Bronchial epithelial cell (primary cell): ENCODE results near the gene FANCC. TPM values are rescaled to one million over a fixed set of nuclear protein-coding genes. Genes with fewer than 3 reads are reported as not detected.

ENCODE experiments used
- DNase-seq: peaks from one replicate; pipeline ENCODE4 v3.0.0-alpha.2; 2010; ENCODE audit warnings: low read depth
- FAIRE-seq: peaks from 2 replicates; lab custom pipeline; 2011; peaks lifted over from hg19 to GRCh38; lab: Jason Lieb, UNC
- H3K27me3 ChIP-seq: 2 replicates; pipeline ENCODE4 v1.5.1; 2011; ENCODE audit warnings: low read length; ENCODE audit not compliant: control insufficient read depth, insufficient read depth
- H3K36me3 ChIP-seq: 2 replicates; pipeline ENCODE4 v1.5.1; 2011; ENCODE audit warnings: low read length; ENCODE audit not compliant: control insufficient read depth, insufficient read depth
- H3K4me3 ChIP-seq: 2 replicates; pipeline ENCODE4 v1.5.1; 2011; ENCODE audit warnings: mild to moderate bottlenecking, low read depth, low read length, control low read depth
- total RNA-seq: library from RNA; depleted of rRNA; stranded (reverse); fragments of >200 nt; gene quantifications from 2 replicates; pipeline ENCODE4 v1.2.1, GENCODE V29; 2014
- TF ChIP-seq, protein P1 (sequence below): IDR thresholded peaks from 2 replicates; pipeline ENCODE4 v1.5.1; 2011; ENCODE audit warnings: mild to moderate bottlenecking, moderate library complexity, low read length, control low read depth, inconsistent platforms; ENCODE audit not compliant: insufficient read depth, severe bottlenecking

Gene FANCC
- total RNA-seq, 1 donor from 2014 or later, result 3.4 TPM

DNA sequence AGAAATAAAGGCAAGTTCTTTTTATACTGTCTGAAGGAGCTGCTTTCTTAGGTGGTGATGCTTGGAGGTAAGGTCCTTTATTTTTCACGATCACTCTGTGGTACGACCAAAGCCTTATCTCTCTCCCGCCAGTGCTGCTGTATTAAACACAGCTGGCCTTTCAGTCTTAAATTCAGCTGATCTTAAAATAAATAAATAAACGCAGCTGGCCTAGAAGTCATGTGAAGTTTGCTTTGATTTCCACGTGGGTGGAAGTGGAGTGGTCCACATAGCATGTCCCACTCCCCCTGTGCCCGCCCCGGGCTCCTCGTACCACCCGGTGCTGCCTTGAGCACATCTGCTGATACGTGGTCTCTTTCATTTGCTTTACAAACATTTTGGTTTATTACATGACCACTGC is 260.4 kb downstream of the FANCC start:
- FAIRE-seq, result no peak
- TF ChIP-seq, protein P1, sequence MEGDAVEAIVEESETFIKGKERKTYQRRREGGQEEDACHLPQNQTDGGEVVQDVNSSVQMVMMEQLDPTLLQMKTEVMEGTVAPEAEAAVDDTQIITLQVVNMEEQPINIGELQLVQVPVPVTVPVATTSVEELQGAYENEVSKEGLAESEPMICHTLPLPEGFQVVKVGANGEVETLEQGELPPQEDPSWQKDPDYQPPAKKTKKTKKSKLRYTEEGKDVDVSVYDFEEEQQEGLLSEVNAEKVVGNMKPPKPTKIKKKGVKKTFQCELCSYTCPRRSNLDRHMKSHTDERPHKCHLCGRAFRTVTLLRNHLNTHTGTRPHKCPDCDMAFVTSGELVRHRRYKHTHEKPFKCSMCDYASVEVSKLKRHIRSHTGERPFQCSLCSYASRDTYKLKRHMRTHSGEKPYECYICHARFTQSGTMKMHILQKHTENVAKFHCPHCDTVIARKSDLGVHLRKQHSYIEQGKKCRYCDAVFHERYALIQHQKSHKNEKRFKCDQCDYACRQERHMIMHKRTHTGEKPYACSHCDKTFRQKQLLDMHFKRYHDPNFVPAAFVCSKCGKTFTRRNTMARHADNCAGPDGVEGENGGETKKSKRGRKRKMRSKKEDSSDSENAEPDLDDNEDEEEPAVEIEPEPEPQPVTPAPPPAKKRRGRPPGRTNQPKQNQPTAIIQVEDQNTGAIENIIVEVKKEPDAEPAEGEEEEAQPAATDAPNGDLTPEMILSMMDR, result no peak
- Histone ChIP-seq H3K27me3 (no peaks in the 10 kb centered on the region), H3K36me3 (peaks cover 7% of the 10 kb centered on the region), H3K4me3 (no peak overlapping the region)
- no peak for DNase-seq

DNA sequence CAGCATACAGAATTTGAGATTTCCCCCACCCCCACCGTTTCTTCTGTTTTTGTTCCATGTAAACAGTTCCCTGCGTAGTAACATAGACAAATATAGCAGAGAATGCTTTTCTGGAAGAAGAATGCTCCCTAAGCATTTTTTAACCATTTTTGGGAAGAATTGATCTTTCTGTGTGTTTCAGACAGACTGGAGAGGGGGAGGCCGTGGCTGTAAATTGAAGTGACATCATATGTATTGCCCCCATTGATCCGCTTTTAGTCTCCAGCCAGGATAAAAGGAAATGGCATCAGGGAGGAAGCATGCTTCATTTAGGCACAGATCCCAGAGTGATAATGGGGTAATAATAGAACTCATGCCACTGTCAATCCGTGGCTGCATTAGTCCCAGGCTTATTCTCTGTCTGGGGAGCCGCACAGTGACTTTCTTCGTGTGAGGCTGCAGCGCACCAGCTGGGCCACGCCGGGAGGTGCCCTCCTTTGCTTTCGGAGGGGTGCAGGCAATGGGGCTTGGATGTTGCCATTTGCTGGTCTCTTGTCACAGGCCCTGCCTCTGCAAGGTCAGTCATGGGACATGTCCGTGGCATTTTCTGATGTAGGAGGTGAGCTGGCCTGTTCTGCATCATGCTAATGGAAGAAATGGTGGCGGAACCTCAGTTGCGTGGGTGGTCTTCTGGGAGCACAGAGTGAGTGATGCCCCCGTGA is 261.5 kb downstream of the FANCC start:
- no peak for FAIRE-seq

DNA sequence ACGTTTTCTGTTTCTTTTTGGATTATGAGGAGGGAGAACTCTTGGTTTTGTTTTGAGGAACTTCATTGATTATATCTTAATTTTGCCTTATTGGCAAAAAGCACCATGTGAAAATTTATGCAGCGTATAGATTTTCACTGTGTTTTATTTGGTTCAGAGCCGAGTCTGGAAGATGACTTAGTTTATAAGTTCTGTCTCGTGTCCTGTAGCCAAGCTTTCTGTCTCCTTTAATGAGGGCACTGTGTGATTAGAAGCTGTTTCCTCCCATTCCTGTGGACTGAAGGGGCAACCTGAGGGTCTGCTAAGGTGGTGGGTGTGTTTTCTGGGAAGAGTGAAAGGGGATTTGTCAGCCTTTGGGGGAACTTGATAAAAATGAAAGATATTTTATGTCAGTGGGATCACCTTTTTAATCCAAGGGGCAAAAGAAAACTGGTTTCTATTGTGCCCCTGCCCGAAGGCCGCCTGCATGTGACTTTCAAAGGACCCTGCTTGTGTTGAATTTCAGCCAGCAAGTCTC is 262.1 kb downstream of the FANCC start:
- FAIRE-seq, result no peak
- DNase-seq, result no peak
- Histone ChIP-seq H3K36me3 (peaks cover 2% of the 10 kb centered on the region), H3K4me3 (no peak overlapping the region), H3K27me3 (no peaks in the 10 kb centered on the region)
- TF ChIP-seq, protein P1, result no peak

More for the DNA sequence above, 261.5 kb downstream of the FANCC start:
- no peak overlapping the region for H3K4me3 ChIP-seq
- H3K27me3 ChIP-seq, result no peaks in the 10 kb centered on the region
- no peak for DNase-seq
- H3K36me3 ChIP-seq, result peaks cover 6% of the 10 kb centered on the region
- TF ChIP-seq, protein P1, result no peak

DNA sequence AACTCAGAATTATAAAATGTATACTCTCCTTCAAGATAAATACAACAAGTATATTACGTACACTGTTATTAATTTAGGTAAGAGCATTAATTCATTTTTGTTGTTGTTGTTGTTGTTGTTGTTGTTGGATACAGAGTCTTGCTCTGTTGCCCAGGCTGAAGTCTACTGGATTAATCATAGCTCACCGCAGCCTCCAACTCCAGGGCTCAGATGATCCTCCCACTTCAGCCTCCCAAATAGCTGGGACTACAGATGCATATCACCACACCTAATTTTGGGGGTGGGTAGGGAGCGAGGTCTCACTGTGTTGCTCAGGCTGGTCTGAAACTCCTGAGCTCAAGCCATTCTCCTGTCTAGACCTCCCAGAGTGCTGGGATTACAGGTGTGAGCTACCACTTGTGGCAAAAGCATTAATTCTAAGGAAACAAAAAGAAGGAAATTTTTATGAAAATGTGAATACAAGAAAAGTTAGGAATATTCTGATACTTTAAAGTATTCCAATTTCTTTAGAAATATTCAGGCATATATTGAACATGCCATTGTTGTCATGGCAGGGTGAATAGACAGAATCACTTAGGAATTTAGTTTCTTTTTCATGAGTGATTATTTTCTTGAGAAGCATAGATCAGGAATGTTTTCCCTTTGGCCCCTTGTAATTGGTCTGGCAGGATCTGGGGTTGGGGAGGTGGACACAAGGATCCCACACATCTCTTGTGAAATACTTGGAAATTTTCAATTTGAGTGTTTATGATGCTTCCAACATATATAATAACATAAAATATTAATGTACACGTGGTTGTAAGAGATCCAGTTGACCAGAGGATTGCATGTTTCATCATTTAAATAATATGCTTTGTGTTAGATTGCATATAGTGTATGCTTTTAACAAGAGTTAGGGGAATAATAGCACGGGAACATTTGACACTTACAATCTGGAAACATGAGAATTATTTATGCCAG is 263.6 kb downstream of the FANCC start:
- H3K27me3 ChIP-seq, result no peaks in the 10 kb centered on the region
- no peak overlapping the region for H3K4me3 ChIP-seq
- DNase-seq, result no peak
- TF ChIP-seq, protein P1, result no peak
- H3K36me3 ChIP-seq, result peaks cover 2% of the 10 kb centered on the region
- no peak for FAIRE-seq

DNA sequence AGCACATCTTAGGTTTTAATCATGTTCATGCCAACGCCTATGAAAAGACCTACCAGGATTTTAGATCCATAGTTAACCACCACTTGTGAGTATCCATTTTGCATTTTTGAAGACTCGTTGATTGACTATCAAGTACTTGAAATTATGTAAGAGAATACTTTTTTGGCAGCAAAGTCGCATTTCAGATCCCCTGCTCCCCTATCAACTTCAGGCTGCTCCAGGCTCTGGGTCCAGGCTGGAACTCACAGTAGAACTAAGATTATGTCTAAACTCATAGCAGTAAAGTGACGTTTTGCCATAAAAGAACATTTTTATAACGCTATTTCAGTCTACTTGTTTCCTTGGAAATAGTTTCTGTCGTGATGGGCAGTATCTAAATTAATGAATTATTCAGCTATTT is 267.7 kb downstream of the FANCC start:
- DNase-seq (no peak), FAIRE-seq (no peak)
- peak overlapping the region; percentile 90 for H3K4me3 ChIP-seq
- H3K36me3 ChIP-seq, result no peaks in the 10 kb centered on the region
- TF ChIP-seq, protein P1, result no peak
- no peaks in the 10 kb centered on the region for H3K27me3 ChIP-seq

Other genes with a start within 250 kb of the FANCC start
- gene PTCH1, start 199.3 kb upstream of the FANCC start, total RNA-seq, result 0.64 and 1.6 TPM in 2 replicates